Nephron (organoid): Measurements from ENCODE around the gene ZNF491.

Experiments
- H3K27ac Mint-ChIP-seq, 3 experiments: 2 replicates each; pipeline ENCODE4 v1.8.0; 2020; ENCODE audit warnings: mixed read lengths in 3 of 3, mild to moderate bottlenecking in 2 of 3, moderate library complexity in 1 of 3
- H3K27me3 Mint-ChIP-seq: 2 replicates; pipeline ENCODE4 v1.8.0; 2021; ENCODE audit warnings: low read depth, mild to moderate bottlenecking, moderate library complexity, mixed read lengths
- H3K36me3 Mint-ChIP-seq: 2 replicates; pipeline ENCODE4 v1.8.0; 2020; ENCODE audit warnings: low read depth, mixed read lengths
- H3K4me1 Mint-ChIP-seq: 2 replicates; pipeline ENCODE4 v1.8.0; 2020; ENCODE audit warnings: mixed read lengths
- H3K4me3 Mint-ChIP-seq, 3 experiments: 2 replicates each; pipeline ENCODE4 v1.8.0; 2020; ENCODE audit warnings: mild to moderate bottlenecking in 3 of 3, mixed read lengths in 3 of 3, moderate library complexity in 2 of 3
- H3K9me3 Mint-ChIP-seq: 2 replicates; pipeline ENCODE4 v1.8.0; 2020; ENCODE audit warnings: mixed read lengths
- CTCF ChIP-seq, 3 experiments: fragments of 200-600 bp; sonication (generic); IDR thresholded peaks; one replicate each; pipeline ENCODE4 v1.5.0; 2021; ENCODE audit warnings: antibody characterized with exemption in 3 of 3; ENCODE audit not compliant: unreplicated experiment in 3 of 3

The ZNF491 gene

GRCh38 chr19:11798391-11799330, at the start of gene ZNF491:
Gene ZNF491 (plus strand): TSS chr19:11798523. CDS start chr19:11805954, 7,431 bp downstream.
- H3K9me3 Mint-ChIP-seq = peaks cover 19% of the 10 kb centered on the region
- peak within 1 kb of the TSS; percentile 95 to 96 (median 95) for H3K4me3 Mint-ChIP-seq
- peak in 2 of 3 experiments; percentile 21 to 49 for TF ChIP-seq CTCF (IDR thresholded peaks at IDR 0.05; ENCODE audit: unreplicated experiment in 3 of 3)
- H3K36me3 Mint-ChIP-seq = peaks cover 31% of the 10 kb centered on the region
- peak within 1 kb of the TSS; percentile 65 to 98 (median 92) for H3K27ac Mint-ChIP-seq
- peaks cover 15% of the 10 kb centered on the region for H3K4me1 Mint-ChIP-seq
- H3K27me3 Mint-ChIP-seq = peaks cover 8% of the 10 kb centered on the region

- Mint-ChIP-seq H3K27ac (no peak overlapping the region), H3K36me3 (peaks cover 8% of the 10 kb centered on the region), H3K9me3 (peaks cover 54% of the 10 kb centered on the region), H3K27me3 (no peaks in the 10 kb centered on the region), H3K4me1 (no peaks in the 10 kb centered on the region), H3K4me3 (no peak overlapping the region)
- TF ChIP-seq CTCF (IDR thresholded peaks at IDR 0.05; ENCODE audit: unreplicated experiment in 3 of 3) = no peak
Measured at GRCh38 chr19:11749751-11750150, 48.6 kb upstream of the ZNF491 start.

GRCh38 chr19:11752244-11752736, 46.0 kb upstream of the ZNF491 start:
- no peaks in the 10 kb centered on the region for H3K4me1 Mint-ChIP-seq
- peaks cover 63% of the 10 kb centered on the region for H3K9me3 Mint-ChIP-seq
- H3K4me3 Mint-ChIP-seq = no peak overlapping the region
- no peaks in the 10 kb centered on the region for H3K27me3 Mint-ChIP-seq
- H3K27ac Mint-ChIP-seq = no peak overlapping the region
- TF ChIP-seq CTCF (IDR thresholded peaks at IDR 0.05; ENCODE audit: unreplicated experiment in 3 of 3) = no peak
- peaks cover 2% of the 10 kb centered on the region for H3K36me3 Mint-ChIP-seq

GRCh38 chr19:11754663-11755062, 43.7 kb upstream of the ZNF491 start:
- H3K27ac Mint-ChIP-seq = no peak overlapping the region

GRCh38 chr19:11756965-11757364, 41.4 kb upstream of the ZNF491 start:
- H3K4me3 Mint-ChIP-seq = no peak overlapping the region
- peaks cover 42% of the 10 kb centered on the region for H3K9me3 Mint-ChIP-seq
- H3K4me1 Mint-ChIP-seq = no peaks in the 10 kb centered on the region
- no peaks in the 10 kb centered on the region for H3K36me3 Mint-ChIP-seq
- H3K27ac Mint-ChIP-seq = no peak overlapping the region
- no peaks in the 10 kb centered on the region for H3K27me3 Mint-ChIP-seq
- no peak for TF ChIP-seq CTCF (IDR thresholded peaks at IDR 0.05; ENCODE audit: unreplicated experiment in 3 of 3)

More at GRCh38 chr19:11754663-11755062, 43.7 kb upstream of the ZNF491 start:
- no peak overlapping the region for H3K4me3 Mint-ChIP-seq
- no peaks in the 10 kb centered on the region for H3K36me3 Mint-ChIP-seq
- H3K4me1 Mint-ChIP-seq = no peaks in the 10 kb centered on the region
- peaks cover 51% of the 10 kb centered on the region for H3K9me3 Mint-ChIP-seq
- H3K27me3 Mint-ChIP-seq = no peaks in the 10 kb centered on the region
- no peak for TF ChIP-seq CTCF (IDR thresholded peaks at IDR 0.05; ENCODE audit: unreplicated experiment in 3 of 3)
